ENCODE data around the gene TMEM120B. TPM values are rescaled to one million over a fixed set of nuclear protein-coding genes. Genes with fewer than 3 reads are reported as not detected.

The TMEM120B gene
- total and polyA plus RNA-seq, 2 of the 13 experiments (the other 11 are each of a cell fraction or from before 2014, with no cell fraction given) = 7.1 to 12.9 TPM

DNA sequence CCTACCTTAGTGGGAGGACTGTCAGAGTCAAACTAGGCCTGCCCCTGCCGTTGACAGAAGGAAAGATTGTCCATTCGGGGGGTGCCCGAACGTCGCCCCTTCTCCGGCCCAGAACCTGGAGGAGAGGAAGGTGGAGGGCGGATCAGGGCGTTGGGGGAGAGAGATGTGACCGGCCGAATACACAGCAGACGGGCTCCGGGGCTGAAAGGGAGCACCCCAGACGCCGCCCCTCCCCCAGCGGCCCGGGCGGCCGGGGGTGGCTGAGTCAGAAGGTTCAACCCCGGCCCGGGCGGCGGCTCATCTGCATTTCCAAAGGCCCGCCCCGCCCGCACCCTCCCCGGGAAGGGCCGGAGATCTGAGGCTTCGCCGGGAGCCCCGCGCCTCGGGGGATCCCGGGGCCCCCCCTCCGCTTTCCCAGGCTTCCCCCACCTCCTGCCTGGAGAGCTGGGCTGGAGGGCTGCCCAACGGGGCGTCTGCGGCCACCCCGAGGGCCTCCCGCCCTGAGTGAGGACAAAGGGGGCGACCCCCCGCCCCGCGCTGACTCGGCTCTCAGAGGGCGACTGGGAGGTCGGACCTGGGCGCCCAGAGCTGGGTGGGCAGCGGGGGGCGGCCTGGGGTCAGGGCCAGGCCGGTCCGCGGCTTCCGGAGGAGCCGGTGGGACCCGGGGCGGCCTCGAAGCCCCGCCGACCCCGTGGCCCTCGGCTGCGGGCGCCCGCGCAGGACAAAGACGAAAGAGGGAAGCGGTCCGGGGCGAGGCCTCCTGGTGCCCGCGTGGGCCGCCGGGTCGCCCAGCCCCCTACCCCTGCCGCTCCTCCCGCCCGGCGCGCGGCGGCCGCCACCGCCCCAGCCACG lies 87.5 kb downstream of the TMEM120B start (continued):
- TF ChIP-seq LCORL (IDR thresholded peaks at IDR 0.05) = no peak
- peak; percentile 47 for TF ChIP-seq LCORL (CRISPR knock-in tag; IDR thresholded peaks at IDR 0.05)
- TF ChIP-seq, protein P1, sequence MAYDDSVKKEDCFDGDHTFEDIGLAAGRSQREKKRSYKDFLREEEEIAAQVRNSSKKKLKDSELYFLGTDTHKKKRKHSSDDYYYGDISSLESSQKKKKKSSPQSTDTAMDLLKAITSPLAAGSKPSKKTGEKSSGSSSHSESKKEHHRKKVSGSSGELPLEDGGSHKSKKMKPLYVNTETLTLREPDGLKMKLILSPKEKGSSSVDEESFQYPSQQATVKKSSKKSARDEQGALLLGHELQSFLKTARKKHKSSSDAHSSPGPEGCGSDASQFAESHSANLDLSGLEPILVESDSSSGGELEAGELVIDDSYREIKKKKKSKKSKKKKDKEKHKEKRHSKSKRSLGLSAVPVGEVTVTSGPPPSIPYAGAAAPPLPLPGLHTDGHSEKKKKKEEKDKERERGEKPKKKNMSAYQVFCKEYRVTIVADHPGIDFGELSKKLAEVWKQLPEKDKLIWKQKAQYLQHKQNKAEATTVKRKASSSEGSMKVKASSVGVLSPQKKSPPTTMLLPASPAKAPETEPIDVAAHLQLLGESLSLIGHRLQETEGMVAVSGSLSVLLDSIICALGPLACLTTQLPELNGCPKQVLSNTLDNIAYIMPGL (CRISPR knock-in tag; IDR thresholded peaks at IDR 0.05; ENCODE audit: borderline replicate concordance in 1 of 2, low read depth in 1 of 2) = peak in 1 of 2 experiments; percentile 39; a peak in 2 of 4 replicates
- TF ChIP-seq GFI1 (CRISPR knock-in tag; IDR thresholded peaks at IDR 0.05; ENCODE audit: borderline replicate concordance) = no peak
- TF ChIP-seq ZNF850 (CRISPR knock-in tag; conservative IDR thresholded peaks at IDR 0.05) = no peak
- TF ChIP-seq SRY (CRISPR knock-in tag; IDR thresholded peaks at IDR 0.05) = no peak
- TF ChIP-seq ETV5 (CRISPR knock-in tag; IDR thresholded peaks at IDR 0.05; ENCODE audit: borderline replicate concordance) = no peak; the same call in 1 of the 2 replicates
- TF ChIP-seq, protein P2, sequence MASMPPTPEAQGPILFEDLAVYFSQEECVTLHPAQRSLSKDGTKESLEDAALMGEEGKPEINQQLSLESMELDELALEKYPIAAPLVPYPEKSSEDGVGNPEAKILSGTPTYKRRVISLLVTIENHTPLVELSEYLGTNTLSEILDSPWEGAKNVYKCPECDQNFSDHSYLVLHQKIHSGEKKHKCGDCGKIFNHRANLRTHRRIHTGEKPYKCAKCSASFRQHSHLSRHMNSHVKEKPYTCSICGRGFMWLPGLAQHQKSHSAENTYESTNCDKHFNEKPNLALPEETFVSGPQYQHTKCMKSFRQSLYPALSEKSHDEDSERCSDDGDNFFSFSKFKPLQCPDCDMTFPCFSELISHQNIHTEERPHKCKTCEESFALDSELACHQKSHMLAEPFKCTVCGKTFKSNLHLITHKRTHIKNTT (CRISPR knock-in tag; IDR thresholded peaks at IDR 0.05) = no peak
- no peak for TF ChIP-seq HCFC1 (IDR thresholded peaks at IDR 0.05; ENCODE audit: low read depth, low read length)
- TF ChIP-seq RAD21 (CRISPR knock-in tag; IDR thresholded peaks at IDR 0.05) = peak; percentile 37; the same call in 1 of the 2 replicates
- no peak for TF ChIP-seq FOXM1 (CRISPR knock-in tag; IDR thresholded peaks at IDR 0.05)
- TF ChIP-seq, protein P3, sequence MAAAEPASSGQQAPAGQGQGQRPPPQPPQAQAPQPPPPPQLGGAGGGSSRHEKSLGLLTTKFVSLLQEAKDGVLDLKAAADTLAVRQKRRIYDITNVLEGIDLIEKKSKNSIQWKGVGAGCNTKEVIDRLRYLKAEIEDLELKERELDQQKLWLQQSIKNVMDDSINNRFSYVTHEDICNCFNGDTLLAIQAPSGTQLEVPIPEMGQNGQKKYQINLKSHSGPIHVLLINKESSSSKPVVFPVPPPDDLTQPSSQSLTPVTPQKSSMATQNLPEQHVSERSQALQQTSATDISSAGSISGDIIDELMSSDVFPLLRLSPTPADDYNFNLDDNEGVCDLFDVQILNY (CRISPR knock-in tag; conservative IDR thresholded peaks at IDR 0.05) = no peak
- no peak for TF ChIP-seq SMAD9 (CRISPR knock-in tag; IDR thresholded peaks at IDR 0.05)
- TF ChIP-seq, protein P4, sequence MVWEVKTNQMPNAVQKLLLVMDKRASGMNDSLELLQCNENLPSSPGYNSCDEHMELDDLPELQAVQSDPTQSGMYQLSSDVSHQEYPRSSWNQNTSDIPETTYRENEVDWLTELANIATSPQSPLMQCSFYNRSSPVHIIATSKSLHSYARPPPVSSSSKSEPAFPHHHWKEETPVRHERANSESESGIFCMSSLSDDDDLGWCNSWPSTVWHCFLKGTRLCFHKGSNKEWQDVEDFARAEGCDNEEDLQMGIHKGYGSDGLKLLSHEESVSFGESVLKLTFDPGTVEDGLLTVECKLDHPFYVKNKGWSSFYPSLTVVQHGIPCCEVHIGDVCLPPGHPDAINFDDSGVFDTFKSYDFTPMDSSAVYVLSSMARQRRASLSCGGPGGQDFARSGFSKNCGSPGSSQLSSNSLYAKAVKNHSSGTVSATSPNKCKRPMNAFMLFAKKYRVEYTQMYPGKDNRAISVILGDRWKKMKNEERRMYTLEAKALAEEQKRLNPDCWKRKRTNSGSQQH (CRISPR knock-in tag; IDR thresholded peaks at IDR 0.05; ENCODE audit: low read depth) = no peak; the same call in 1 of the 2 replicates
- no peak for TF ChIP-seq THYN1 (CRISPR knock-in tag; IDR thresholded peaks at IDR 0.05; ENCODE audit: borderline replicate concordance, low read depth)
- no peak for TF ChIP-seq STAG1 (CRISPR knock-in tag; IDR thresholded peaks at IDR 0.05)
- TF ChIP-seq, protein P5, sequence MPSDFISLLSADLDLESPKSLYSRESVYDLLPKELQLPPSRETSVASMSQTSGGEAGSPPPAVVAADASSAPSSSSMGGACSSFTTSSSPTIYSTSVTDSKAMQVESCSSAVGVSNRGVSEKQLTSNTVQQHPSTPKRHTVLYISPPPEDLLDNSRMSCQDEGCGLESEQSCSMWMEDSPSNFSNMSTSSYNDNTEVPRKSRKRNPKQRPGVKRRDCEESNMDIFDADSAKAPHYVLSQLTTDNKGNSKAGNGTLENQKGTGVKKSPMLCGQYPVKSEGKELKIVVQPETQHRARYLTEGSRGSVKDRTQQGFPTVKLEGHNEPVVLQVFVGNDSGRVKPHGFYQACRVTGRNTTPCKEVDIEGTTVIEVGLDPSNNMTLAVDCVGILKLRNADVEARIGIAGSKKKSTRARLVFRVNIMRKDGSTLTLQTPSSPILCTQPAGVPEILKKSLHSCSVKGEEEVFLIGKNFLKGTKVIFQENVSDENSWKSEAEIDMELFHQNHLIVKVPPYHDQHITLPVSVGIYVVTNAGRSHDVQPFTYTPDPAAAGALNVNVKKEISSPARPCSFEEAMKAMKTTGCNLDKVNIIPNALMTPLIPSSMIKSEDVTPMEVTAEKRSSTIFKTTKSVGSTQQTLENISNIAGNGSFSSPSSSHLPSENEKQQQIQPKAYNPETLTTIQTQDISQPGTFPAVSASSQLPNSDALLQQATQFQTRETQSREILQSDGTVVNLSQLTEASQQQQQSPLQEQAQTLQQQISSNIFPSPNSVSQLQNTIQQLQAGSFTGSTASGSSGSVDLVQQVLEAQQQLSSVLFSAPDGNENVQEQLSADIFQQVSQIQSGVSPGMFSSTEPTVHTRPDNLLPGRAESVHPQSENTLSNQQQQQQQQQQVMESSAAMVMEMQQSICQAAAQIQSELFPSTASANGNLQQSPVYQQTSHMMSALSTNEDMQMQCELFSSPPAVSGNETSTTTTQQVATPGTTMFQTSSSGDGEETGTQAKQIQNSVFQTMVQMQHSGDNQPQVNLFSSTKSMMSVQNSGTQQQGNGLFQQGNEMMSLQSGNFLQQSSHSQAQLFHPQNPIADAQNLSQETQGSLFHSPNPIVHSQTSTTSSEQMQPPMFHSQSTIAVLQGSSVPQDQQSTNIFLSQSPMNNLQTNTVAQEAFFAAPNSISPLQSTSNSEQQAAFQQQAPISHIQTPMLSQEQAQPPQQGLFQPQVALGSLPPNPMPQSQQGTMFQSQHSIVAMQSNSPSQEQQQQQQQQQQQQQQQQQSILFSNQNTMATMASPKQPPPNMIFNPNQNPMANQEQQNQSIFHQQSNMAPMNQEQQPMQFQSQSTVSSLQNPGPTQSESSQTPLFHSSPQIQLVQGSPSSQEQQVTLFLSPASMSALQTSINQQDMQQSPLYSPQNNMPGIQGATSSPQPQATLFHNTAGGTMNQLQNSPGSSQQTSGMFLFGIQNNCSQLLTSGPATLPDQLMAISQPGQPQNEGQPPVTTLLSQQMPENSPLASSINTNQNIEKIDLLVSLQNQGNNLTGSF (CRISPR knock-in tag; IDR thresholded peaks at IDR 0.05) = 0 out of 2 replicates have a peak, but pooled peaks have one; percentile 31
- TF ChIP-seq XRCC5 (optimal IDR thresholded peaks at IDR 0.05; ENCODE audit: low read length) = peak; percentile 70
